ENCODE results near the gene LRPAP1.
"Not testable (repeated sequence)": the region's sequence is repeated elsewhere in the genome, so short reads cannot be mapped to it uniquely, and the experiment has no call there.

The LRPAP1 gene, protein sequence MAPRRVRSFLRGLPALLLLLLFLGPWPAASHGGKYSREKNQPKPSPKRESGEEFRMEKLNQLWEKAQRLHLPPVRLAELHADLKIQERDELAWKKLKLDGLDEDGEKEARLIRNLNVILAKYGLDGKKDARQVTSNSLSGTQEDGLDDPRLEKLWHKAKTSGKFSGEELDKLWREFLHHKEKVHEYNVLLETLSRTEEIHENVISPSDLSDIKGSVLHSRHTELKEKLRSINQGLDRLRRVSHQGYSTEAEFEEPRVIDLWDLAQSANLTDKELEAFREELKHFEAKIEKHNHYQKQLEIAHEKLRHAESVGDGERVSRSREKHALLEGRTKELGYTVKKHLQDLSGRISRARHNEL

DNA sequence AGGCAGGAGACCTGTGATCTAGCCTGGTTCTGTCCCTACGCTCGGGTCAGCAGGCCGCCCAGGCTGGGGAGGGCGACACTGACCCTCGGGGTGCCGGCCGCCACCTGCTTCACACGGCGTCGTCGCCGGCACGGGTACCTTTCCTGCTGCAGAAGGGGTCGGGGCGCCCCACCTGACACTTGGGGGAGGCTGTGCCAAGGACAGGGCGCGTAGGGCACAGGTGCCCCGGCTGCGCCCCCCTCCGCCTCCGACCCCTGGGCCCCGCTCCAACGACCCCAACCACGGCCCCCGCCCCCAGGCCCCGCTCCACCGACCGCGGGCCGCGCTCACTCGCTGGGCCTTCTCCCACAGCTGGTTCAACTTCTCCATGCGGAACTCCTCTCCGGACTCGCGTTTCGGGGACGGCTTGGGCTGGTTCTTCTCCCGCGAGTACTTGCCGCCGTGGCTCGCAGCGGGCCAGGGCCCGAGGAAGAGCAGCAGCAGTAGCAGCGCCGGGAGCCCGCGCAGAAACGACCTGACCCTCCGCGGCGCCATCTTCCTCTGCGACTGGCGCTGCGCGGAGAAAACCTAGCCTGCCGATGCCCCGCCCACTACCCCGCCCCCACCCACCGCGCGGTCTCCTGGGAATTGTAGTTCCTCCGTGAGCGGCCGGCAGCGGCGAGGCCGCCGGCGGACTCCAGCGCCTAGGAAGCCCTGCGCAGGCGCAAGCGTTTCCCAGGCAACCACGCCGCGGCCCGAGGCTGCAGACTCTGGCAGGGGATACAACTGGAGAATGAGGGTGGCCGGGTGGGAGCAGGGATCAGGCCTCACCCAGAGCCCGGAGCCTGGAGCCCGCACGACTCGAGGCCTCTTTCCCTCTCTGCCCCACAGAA is at the start of gene LRPAP1:
TSS of gene LRPAP1 (minus strand) at position 544 of the 872 bp plus-strand sequence. CDS start at position 534, 10 bp downstream.
- DNase-seq, result peak; percentile 90

GRCh38 chr4:3581334-3582090 is 49.3 kb upstream of the LRPAP1 start:
- DNase-seq, result not testable (repeated sequence)

GRCh38 chr4:3580859-3581258 is 48.6 kb upstream of the LRPAP1 start:
- not testable (repeated sequence) for DNase-seq

GRCh38 chr4:3578527-3579144 is 46.4 kb upstream of the LRPAP1 start:
- DNase-seq, result not testable (repeated sequence)

- DNase-seq, result not testable (repeated sequence)
Measured at GRCh38 chr4:3578052-3578451, 45.8 kb upstream of the LRPAP1 start.

- not testable (repeated sequence) for DNase-seq
Measured at GRCh38 chr4:3577208-3577892, 45.1 kb upstream of the LRPAP1 start.

DNA sequence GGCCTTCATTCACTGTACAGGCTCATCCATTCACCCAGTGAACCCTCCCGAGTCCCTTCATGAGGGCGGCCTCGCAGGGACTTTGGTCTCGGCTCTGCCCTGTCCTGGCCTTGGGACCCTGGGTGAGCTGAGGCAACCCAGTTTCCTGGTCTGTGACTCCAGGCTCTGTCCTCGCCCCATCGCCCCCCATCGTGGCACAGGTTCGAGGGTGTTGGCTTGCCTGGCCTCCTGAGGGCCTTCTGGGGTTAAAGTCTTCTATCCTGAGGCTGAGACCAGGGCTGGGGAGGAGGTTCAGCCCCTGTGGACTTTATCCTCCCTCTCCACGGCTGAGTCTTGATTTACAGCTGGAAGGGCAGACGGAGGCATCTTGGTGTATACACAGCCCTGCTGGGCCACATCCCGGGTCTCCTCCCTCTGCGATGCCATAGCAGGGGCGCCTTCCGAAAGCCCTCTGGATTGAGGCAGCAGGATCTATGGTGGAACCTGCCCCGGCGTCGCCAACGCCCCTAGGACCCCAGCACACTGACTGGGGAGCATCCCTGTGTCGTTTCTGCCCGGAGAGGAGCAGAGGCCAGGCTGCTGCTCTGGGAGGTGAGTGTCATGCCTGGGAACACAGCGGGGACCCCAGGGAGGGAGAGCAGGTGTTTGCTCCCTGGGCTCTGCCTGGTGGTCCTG is 44.4 kb upstream of the LRPAP1 start:
- not testable (repeated sequence) for DNase-seq

DNA sequence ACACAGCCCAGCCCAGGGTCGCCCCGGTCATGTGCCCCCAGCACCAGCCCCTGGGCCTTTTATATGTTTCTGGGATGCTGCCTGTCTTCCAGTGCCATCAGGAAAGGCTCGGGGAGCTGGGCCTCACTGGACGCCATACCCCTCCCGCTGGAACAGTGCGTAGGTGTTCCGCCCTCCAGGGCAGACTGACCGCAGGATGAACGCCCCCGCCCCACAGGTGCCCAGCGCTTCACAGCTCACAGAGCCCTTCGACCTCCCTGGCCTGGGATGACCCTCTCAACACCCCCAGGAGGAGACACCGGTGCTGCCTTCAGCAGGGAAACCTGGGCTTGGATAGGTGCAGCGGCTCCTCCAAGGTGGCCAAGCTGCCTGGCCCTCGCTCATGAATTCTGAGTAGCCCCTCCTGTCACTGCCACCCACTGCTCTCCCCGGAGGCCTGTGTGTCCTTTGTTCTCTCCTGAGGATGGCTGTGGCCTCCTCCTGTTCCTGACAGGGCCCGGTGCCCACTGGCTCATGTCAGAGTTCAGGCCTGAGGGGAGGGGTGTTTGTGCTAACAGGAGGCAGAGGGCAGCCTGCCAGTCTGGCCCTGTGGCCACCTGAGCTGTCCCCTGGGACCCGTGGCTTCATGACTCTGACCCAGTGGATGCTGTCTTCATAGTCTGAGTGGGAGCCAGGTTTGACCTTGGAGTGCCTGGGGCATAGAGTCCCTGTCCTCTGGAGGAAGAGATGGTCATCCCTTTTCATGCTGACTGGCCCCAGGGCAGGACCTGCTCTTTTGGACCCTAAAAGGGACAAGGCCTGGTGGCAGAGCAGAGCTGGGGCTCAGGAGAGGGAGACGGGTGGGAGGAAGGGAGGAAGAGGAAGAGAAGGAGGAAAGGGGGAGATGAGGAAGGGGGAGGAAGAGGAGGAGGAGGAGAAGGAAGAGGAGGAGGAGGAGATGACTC is 43.5 kb upstream of the LRPAP1 start:
- not testable (repeated sequence) for DNase-seq

- DNase-seq, result not testable (repeated sequence)
Measured at GRCh38 chr4:3574865-3575264, 42.6 kb upstream of the LRPAP1 start.

- DNase-seq, result not testable (repeated sequence)
Measured at GRCh38 chr4:3574346-3574745, 42.1 kb upstream of the LRPAP1 start.

- DNase-seq, result no peak
Measured at GRCh38 chr4:3573131-3573530, 40.9 kb upstream of the LRPAP1 start.

DNA sequence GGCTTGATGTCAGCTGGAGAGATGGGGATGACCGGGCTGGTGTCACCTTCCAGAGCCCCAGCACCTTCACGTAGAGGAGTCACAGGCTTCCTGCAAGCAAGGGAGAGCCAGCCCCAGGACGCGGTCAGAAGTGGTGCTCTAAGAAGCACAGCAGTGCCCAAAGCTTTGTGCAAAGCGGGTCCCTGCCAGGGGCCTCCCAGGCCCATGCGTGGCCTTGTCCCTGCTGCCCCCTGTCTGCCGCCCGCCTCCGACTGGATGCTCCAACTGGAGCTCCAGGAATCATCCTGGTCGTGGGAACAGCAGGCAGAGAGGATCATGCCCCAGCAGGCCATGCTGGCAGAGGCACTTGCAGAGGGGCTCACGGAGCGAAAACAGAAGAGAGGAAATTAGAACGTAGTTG is 40.1 kb upstream of the LRPAP1 start:
- no peak for DNase-seq

- DNase-seq, result no peak
Measured at GRCh38 chr4:3571921-3572320, 39.7 kb upstream of the LRPAP1 start.

DNA sequence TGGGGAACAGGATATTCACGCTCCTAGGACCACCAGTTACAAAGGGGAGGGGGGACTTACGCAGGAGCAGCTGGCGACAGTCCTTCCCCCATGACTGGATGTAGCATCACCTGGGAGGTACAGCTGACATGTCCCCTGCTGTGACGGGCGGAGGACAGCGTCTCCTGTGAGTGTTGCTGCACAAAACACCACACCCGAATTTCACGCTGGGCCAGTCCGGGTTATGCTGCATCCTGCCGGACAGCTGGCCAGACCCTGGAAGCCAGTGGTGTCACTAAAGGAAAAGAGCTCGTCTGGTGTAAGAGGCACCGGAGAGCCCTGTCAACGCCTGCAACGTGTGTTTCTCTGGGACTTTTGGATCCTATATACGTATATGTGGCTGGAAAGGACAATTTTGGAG is 38.7 kb upstream of the LRPAP1 start:
- DNase-seq, result not testable (repeated sequence)

GRCh38 chr4:3569611-3570010 is 37.4 kb upstream of the LRPAP1 start:
- DNase-seq, result not testable (repeated sequence)

GRCh38 chr4:3566701-3567100 is 34.5 kb upstream of the LRPAP1 start:
- DNase-seq, result not testable (repeated sequence)

DNA sequence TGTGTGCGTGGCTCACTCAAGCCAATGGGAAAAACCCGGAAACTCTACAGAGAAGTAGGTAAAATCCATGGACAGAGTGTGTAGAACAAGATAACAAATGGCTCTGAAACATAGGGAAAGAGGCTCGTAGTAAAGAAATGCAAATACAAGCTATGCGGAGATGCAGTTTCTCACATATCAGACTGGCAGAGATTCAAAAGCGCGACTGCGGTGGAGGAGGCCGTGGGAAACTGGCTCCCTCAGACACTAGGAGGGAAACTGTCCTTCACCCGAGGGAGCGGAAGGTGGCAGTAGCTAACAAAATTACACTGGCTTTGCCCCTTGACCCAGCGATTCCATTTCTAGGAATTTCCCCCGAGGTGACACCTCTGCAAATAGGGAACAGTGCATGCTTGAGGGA is 34.1 kb upstream of the LRPAP1 start:
- DNase-seq, result not testable (repeated sequence)

GRCh38 chr4:3564948-3565347 is 32.7 kb upstream of the LRPAP1 start:
- DNase-seq, result not testable (repeated sequence)

DNA sequence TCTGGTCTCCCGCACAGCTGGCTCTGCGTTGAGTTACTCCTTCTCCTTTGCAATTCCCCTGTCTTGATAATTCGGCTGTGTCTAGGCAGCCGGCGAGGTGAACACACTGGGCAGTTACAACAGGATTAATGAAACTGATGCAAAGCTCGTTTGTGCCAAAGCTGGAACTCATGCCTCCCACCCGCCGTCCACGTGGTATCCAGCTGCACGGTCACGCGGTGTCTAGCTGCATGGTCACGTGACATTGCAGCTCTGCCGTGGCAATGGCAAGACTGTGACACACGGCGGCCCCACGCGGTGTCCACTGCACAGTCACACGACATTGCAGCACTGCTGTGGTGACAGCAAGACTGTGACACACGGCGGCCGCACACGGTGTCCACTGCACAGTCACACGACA is 31.2 kb upstream of the LRPAP1 start:
- no peak for DNase-seq

- DNase-seq, result not testable (repeated sequence)
Measured at GRCh38 chr4:3562127-3562526, 29.9 kb upstream of the LRPAP1 start.
